Psoas muscle (tissue), 8 donors: ENCODE measurements around the gene ATP2C1. TPM values are rescaled to one million over a fixed set of nuclear protein-coding genes. Genes with fewer than 3 reads are reported as not detected.

Experiments used
- ATAC-seq, 4 donors: fragments of 200-7000 bp; cut with Tn5 transposase; one replicate each; pipeline ENCODE4 v1.9.1; 2020; ENCODE audit warnings: moderate library complexity in 3 of 4, mild to moderate bottlenecking in 2 of 4
- DNase-seq, 2 donors: peaks; one replicate each; pipeline ENCODE4 v3.0.0-alpha.2; 2020
- H3K27ac ChIP-seq: fragments of 200-600 bp; one replicate; pipeline ENCODE4 v1.8.0; 2022
- H3K27me3 ChIP-seq, 3 donors: fragments of 200-600 bp in 1 of 3; one replicate each; pipeline versions ENCODE4 v1.6.1 to v1.8.0; 2013 to 2022; ENCODE audit warnings: low read length in 2 of 3, mild to moderate bottlenecking in 2 of 3, moderate library complexity in 1 of 3; ENCODE audit not compliant: insufficient read depth in 3 of 3
- H3K36me3 ChIP-seq, 2 donors: fragments of 200-600 bp in 1 of 2; one replicate each; pipeline versions ENCODE4 v1.6.1 to v1.8.0; 2013 to 2022; ENCODE audit warnings: low read depth in 1 of 2, mild to moderate bottlenecking in 1 of 2, moderate library complexity in 1 of 2; ENCODE audit not compliant: insufficient read depth in 1 of 2
- H3K4me1 ChIP-seq: fragments of 200-600 bp; one replicate; pipeline ENCODE4 v1.8.0; 2022
- H3K4me3 ChIP-seq: fragments of 200-600 bp; one replicate; pipeline ENCODE4 v1.8.0; 2022; ENCODE audit warnings: mild to moderate bottlenecking
- H3K9me3 ChIP-seq: fragments of 200-600 bp; one replicate; pipeline ENCODE4 v1.8.0; 2022
- CTCF ChIP-seq: fragments of 200-600 bp; IDR thresholded peaks from one replicate; pipeline ENCODE4 v1.8.0; 2022; ENCODE audit warnings: antibody characterized with exemption
- WGBS, 3 donors: extraction: QIAGEN DNeasy Blood & Tissue Kit; methylation state at CpG; one replicate each; pipeline versions ENCODE4 v1.1.6 to v1.1.7; 2013; 5-methylcytosine and 5-hydroxymethylcytosine counted together
- intact Hi-C, 2 donors: fragments of 100-400 bp; cut with DNase I; formaldehyde crosslinking; loops; one replicate each; pipeline versions ENCODE4 v1.11.0 to v1.14.2; 2022
- polyA plus RNA-seq, 3 donors: library from polyadenylated mRNA; stranded (reverse); fragments of 200-250 nt; gene quantifications; one replicate each; pipeline ENCODE4 v1.2.3, GENCODE V29; 2013
- total RNA-seq, 4 donors: library from RNA; stranded (reverse); fragmentation: NEBNext Ultra II Directional in 2 of 4; extraction: Animal tissue kit (Norgen Biotek cat#: 25700) in 2 of 4; gene quantifications; one replicate each; pipeline versions ENCODE4 v1.2.1 to v1.2.4, GENCODE V29; 2021 to 2023
- donor health status: healthy with polysubstance abuse.
- donor health status: DM: no; HTN: no; CAD: no; lungs with moderate emphysema.
- donor health status: Bipolar disorder and iron deficiency.
- donor health status: healthy.
- donor health status: DM: yes; HTN: yes; CAD: no.
- donor health status: DM: no; HTN: no; CAD: no.
- donor health status: DM: no; HTN: no; CAD: no.
- donor health status: DM: yes; HTN: yes; CAD: no.

ATP2C1 gene
- total and polyA plus RNA-seq, 7 donors: 20.5 to 46.2 (median 30.6) TPM

GRCh38 chr3:130850044-130850797, 43.7 kb upstream of the ATP2C1 start:
- peak overlapping the region; percentile 92 for H3K27ac ChIP-seq
- intact Hi-C loops: loop anchor here (2.0 to 5.0 kb wide), 2 partner anchors 37 to 43 kb away; no protein-coding TSS in a partner anchor
- no peaks in the 10 kb centered on the region for H3K36me3 ChIP-seq
- WGBS, 3 donors: 7 to 13% (median 10%) methylated on average over 8 of the region's 8 CpGs
- peak overlapping the region; percentile 68 for H3K4me3 ChIP-seq
- DNase-seq: no peak
- peaks cover 43% of the 10 kb centered on the region for H3K4me1 ChIP-seq
- H3K27me3 ChIP-seq: no peaks in the 10 kb centered on the region
- ATAC-seq: peak; percentile 79 to 87 (median 83)
- H3K9me3 ChIP-seq: no peaks in the 10 kb centered on the region
- no peak for TF ChIP-seq CTCF

- no peak for TF ChIP-seq CTCF
- Histone ChIP-seq H3K4me3 (peak overlapping the region; percentile 68), H3K27me3 (no peaks in the 10 kb centered on the region), H3K9me3 (no peaks in the 10 kb centered on the region), H3K27ac (peak overlapping the region; percentile 92), H3K36me3 (no peaks in the 10 kb centered on the region), H3K4me1 (peaks cover 50% of the 10 kb centered on the region)
- DNase-seq (no peak), ATAC-seq (peak in 1 of 4 donors; percentile 61)
- intact Hi-C loops: loop anchor here (2.0 to 5.0 kb wide), 2 partner anchors 36 to 42 kb away; no protein-coding TSS in a partner anchor
- WGBS, 3 donors: 17 to 34% (median 23%) methylated on average over 7 of the region's 7 CpGs
These were observed 43.0 kb upstream of the ATP2C1 start for GRCh38 chr3:130850843-130851242.

DNA sequence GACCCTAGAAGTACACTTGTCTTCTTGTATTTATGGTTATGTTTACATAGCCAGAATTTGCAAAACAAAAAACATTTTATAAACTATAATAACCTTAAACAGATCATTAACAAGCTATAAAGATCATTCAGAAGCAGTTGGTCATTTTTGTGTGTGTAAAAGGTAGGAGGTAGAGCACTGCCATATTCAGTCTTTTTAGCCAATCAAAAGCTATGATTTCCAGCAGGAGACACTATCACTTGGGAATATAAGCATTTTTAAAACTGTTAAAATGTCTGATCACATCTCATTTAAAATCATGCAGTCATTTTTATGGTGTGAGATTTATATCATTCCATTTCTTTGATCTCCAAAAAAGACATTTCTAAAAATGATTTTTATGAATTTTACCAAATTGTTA, 42.6 kb upstream of the ATP2C1 start:
- Histone ChIP-seq H3K27ac (peak overlapping the region; percentile 92), H3K4me3 (peak overlapping the region; percentile 68)
- intact Hi-C loops: loop anchor here (2.0 to 5.0 kb wide), 2 partner anchors 36 to 42 kb away; no protein-coding TSS in a partner anchor

GRCh38 chr3:130853581-130853980, 40.3 kb upstream of the ATP2C1 start:
- H3K9me3 ChIP-seq: no peaks in the 10 kb centered on the region
- H3K4me1 ChIP-seq: peaks cover 53% of the 10 kb centered on the region
- DNase-seq (no peak), ATAC-seq (no peak)
- H3K27me3 ChIP-seq: no peaks in the 10 kb centered on the region
- H3K27ac ChIP-seq: peak overlapping the region; percentile 51
- no peak for TF ChIP-seq CTCF
- no peaks in the 10 kb centered on the region for H3K36me3 ChIP-seq
- 21 to 47% (median 28%) methylated on average over 2 of the region's 2 CpGs for WGBS, 3 donors
- intact Hi-C loops: loop anchor here in 1 of 2 donors (5.0 kb wide), 1 partner anchor 34 kb away; no protein-coding TSS in a partner anchor
- H3K4me3 ChIP-seq: peak overlapping the region; percentile 68

More for the DNA sequence above, 42.6 kb upstream of the ATP2C1 start:
- Histone ChIP-seq H3K36me3 (no peaks in the 10 kb centered on the region), H3K27me3 (no peaks in the 10 kb centered on the region), H3K4me1 (peaks cover 54% of the 10 kb centered on the region), H3K9me3 (no peaks in the 10 kb centered on the region)
- no peak for TF ChIP-seq CTCF
- DNase-seq (no peak), ATAC-seq (no peak)
